ENCODE data around the gene SAMD4B.

DNA sequence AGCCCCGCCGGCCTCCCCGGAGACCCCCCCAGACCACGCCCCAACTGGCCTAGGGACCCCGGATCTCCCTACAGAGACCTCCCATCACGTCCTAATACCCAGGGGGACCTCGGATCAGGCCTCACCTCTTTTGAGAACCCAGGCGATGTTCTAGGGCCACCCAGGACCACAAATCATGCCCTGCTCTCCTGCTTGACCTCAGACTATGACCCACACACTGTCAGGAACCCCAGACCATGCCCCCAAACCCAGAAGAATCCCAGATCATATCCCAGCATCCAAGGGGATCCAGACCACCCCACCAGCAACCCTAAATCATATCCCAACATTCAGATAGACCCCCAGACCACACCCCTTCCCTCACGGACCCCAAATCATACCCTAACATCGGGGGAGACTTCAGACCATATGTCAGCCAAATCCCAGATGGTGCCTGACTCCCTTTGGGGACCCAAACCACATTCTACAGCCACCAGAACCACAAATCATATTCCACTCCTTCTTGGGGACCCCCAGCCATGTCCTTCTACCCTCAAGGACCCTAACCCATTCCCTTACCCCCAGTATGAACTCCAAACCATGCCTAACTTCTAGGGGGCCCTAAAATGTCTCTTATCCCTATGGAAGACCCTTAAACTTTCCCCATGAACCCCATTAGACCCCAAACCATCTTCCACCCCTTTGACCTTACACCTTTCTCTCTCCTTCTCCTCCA lies 20.9 kb upstream of the SAMD4B start:
- TF ChIP-seq, protein P1, sequence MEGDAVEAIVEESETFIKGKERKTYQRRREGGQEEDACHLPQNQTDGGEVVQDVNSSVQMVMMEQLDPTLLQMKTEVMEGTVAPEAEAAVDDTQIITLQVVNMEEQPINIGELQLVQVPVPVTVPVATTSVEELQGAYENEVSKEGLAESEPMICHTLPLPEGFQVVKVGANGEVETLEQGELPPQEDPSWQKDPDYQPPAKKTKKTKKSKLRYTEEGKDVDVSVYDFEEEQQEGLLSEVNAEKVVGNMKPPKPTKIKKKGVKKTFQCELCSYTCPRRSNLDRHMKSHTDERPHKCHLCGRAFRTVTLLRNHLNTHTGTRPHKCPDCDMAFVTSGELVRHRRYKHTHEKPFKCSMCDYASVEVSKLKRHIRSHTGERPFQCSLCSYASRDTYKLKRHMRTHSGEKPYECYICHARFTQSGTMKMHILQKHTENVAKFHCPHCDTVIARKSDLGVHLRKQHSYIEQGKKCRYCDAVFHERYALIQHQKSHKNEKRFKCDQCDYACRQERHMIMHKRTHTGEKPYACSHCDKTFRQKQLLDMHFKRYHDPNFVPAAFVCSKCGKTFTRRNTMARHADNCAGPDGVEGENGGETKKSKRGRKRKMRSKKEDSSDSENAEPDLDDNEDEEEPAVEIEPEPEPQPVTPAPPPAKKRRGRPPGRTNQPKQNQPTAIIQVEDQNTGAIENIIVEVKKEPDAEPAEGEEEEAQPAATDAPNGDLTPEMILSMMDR (IDR thresholded peaks at IDR 0.05; ENCODE audit: insufficient read depth, low read length): no peak
- no peak for TF ChIP-seq POLR2AphosphoS5 (IDR thresholded peaks at IDR 0.05; ENCODE audit: low read depth)
- no peak for TF ChIP-seq GABPA (IDR thresholded peaks at IDR 0.05; ENCODE audit: low read depth)

Data from HL-60 (cell line).